ENCODE results near the gene ESR1. TPM values are rescaled to one million over a fixed set of nuclear protein-coding genes. Genes with fewer than 3 reads are reported as not detected.

ESR1 gene
- total and polyA plus RNA-seq, 9 donors: 0.44 to 2.5 (median 1.1) TPM

DNA sequence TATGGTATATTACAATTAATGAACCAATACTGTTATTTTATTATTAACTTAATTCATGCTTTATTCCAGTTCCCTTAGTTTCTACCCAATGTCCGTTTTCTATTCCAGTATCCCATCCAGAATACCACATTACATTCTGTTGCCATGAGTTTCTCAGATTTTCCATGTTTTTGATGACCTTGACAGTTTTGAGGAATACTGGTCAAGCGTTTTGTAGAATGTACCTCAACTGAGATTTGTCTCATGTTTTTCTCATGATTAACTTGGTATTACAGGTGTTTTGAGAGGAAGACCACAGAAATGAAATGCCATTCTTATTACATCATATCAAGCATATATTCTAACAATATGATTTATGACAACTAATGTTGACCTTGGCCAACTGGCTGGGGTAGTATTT lies 23.8 kb upstream of the ESR1 start:
- Histone ChIP-seq H3K9me3 (replicated peaks; ENCODE audit: control insufficient read depth, low read depth, low read length) (no peaks in the 10 kb centered on the region), H3K4me1 (ENCODE audit: control insufficient read depth, insufficient read depth, low read length) (no peaks in the 10 kb centered on the region), H3K4me3 (ENCODE audit: low read length) (no peak overlapping the region), H3K27ac (ENCODE audit: low read length) (no peak overlapping the region), H3K27me3 (ENCODE audit: control insufficient read depth, insufficient read depth, low read length) (no peaks in the 10 kb centered on the region), H3K36me3 (ENCODE audit: control insufficient read depth, insufficient read depth, low read length) (no peaks in the 10 kb centered on the region)
- WGBS (ENCODE audit: insufficient coverage): no CpG with 5 or more reads among the region's 2 CpGs
- DNase-seq: no peak

DNA sequence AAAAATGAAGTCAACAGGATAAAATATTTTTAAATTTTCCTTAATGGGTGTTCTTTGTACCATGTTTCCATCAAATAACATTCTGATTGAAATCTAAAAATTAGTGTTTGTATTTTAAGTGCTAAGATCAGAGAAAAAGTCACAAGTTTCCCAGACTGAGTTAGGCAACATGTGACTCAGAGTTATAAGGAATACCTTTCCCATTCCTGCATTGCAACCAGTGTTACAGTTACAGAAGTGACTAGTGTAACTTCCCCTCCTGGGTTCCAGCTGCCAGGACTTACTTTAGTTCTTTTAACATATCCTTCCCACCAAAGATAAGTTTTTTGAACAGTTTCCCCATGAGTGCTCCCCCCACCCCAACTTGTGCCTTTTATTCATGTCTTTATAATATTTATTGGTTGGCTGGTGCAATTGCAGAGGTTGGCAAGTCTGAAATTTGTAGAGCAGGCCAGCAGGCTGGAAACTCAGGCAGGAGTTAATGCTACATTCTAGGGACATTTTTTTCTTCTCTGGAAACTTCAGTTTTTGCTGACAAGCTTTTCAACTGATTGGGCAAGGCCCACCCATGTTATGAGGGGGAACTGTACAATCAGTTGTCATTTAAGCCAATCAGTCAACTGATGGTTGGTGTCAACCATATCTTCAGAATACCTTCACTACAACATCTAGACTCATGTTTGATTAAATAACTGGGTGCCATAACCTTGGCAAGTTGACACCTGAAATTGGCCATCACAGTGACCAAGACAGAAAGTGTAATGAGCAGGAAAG lies 22.9 kb upstream of the ESR1 start:
- H3K4me1 ChIP-seq (ENCODE audit: control insufficient read depth, insufficient read depth, low read length): no peaks in the 10 kb centered on the region
- no peaks in the 10 kb centered on the region for H3K36me3 ChIP-seq (ENCODE audit: control insufficient read depth, insufficient read depth, low read length)
- H3K27me3 ChIP-seq (ENCODE audit: control insufficient read depth, insufficient read depth, low read length): no peaks in the 10 kb centered on the region
- H3K9me3 ChIP-seq (replicated peaks; ENCODE audit: control insufficient read depth, low read depth, low read length): no peaks in the 10 kb centered on the region
- no peak for DNase-seq
- H3K4me3 ChIP-seq (ENCODE audit: low read length): no peak overlapping the region
- H3K27ac ChIP-seq (ENCODE audit: low read length): no peak overlapping the region

DNA sequence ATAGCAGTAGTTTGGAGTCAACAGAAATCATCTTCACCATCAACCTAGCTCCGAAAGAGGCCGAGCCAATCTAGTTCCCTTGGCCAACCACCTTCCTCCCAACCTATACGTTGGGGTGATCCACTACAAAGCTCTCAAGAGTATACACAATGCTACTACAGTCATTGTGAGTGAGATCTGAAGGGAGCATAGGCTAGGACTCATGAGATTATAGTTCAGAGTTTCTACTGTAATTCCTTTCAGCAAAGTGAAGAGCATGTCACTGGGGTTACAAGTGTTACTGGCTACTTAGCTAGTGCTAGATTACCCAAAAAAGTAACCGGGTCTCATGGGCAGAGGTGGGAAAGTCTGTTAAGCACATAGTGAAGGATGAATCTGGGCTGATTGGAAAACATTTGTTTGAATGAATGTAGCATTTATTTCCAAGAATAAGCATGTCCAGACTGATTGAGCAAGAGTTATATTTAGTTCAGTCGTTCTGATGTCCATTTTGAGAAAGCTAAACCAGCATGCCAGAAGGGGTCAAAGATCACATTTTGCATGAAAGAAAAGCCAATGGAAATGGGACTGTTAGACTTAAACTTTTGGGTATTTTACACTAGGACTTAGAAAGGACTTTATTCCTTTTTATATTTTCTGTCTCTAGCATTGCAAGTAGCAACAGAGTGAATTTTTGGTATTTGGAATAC lies 10.5 kb upstream of the ESR1 start:
- no peaks in the 10 kb centered on the region for H3K36me3 ChIP-seq (ENCODE audit: control insufficient read depth, insufficient read depth, low read length)
- no peak overlapping the region for H3K4me3 ChIP-seq (ENCODE audit: low read length)
- H3K4me1 ChIP-seq (ENCODE audit: control insufficient read depth, insufficient read depth, low read length): no peaks in the 10 kb centered on the region
- 60% methylated on average over 2 of the region's 5 CpGs for WGBS (ENCODE audit: insufficient coverage)
- H3K27ac ChIP-seq (ENCODE audit: low read length): no peak overlapping the region
- no peak for DNase-seq
- peaks cover 7% of the 10 kb centered on the region for H3K27me3 ChIP-seq (ENCODE audit: control insufficient read depth, insufficient read depth, low read length)
- H3K9me3 ChIP-seq (replicated peaks; ENCODE audit: control insufficient read depth, low read depth, low read length): no peaks in the 10 kb centered on the region

DNA sequence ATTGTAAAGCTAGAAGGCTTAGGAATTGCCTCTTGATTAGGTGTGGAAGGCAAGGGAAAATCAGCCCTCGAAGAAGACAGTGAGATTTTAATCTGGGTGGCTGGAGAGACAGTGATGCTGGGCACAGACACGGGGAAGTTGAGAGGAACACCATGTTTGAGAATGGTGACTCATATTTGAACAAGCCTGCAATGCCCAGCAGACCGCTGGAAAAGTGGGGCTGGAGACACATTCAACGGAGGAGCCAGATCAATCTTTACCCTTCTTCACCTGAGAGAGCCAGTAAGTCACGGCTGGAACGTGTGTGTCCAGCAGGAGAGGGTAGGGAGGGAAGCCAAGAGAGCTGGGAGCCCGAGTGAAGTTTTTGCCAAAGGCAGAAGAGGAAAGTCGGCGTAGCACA lies 3.7 kb upstream of the ESR1 start:
- H3K4me3 ChIP-seq (ENCODE audit: low read length): no peak overlapping the region
- DNase-seq: no peak
- WGBS (ENCODE audit: insufficient coverage): 90% methylated on average over 4 of the region's 9 CpGs
- H3K36me3 ChIP-seq (ENCODE audit: control insufficient read depth, insufficient read depth, low read length): no peaks in the 10 kb centered on the region
- H3K27ac ChIP-seq (ENCODE audit: low read length): no peak overlapping the region
- peaks cover 20% of the 10 kb centered on the region for H3K4me1 ChIP-seq (ENCODE audit: control insufficient read depth, insufficient read depth, low read length)
- H3K27me3 ChIP-seq (ENCODE audit: control insufficient read depth, insufficient read depth, low read length): peaks cover 51% of the 10 kb centered on the region
- no peaks in the 10 kb centered on the region for H3K9me3 ChIP-seq (replicated peaks; ENCODE audit: control insufficient read depth, low read depth, low read length)

DNA sequence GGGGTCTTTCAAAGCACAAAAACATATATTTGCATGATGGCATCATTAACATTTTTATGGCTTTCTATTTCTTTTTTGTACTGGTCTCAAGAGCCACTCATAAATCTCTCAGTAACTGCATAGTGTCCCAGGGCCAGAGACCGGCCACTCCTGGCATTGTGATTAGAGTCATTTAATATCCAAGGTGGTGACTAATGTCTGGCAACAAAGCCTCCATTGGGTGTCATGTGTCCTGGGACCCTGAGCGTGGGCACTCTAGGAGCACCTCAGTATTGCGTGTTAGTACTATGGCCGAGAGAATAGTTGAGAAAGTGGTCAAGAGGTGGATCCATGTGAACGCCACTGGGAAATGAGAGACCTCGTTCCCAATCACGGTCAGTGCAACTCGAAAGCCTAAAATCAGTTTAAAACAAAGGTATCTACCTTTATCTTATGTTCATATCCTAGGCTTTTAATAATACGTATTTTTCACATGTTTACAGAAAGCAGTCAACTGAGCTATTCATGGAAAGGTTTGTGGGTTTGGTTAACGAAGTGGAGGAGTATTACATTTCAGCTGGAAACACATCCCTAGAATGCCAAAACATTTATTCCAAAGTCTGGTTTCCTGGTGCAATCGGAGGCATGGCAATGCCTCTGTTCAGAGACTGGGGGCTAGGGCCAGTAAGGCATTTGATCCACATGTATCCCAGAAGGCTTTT lies 2.7 kb upstream of the ESR1 start:
- WGBS (ENCODE audit: insufficient coverage): 84% methylated on average over 4 of the region's 11 CpGs
- Histone ChIP-seq H3K4me3 (ENCODE audit: low read length) (no peak overlapping the region), H3K4me1 (ENCODE audit: control insufficient read depth, insufficient read depth, low read length) (peaks cover 23% of the 10 kb centered on the region), H3K9me3 (replicated peaks; ENCODE audit: control insufficient read depth, low read depth, low read length) (no peaks in the 10 kb centered on the region), H3K27ac (ENCODE audit: low read length) (no peak overlapping the region), H3K27me3 (ENCODE audit: control insufficient read depth, insufficient read depth, low read length) (peaks cover 60% of the 10 kb centered on the region), H3K36me3 (ENCODE audit: control insufficient read depth, insufficient read depth, low read length) (no peaks in the 10 kb centered on the region)
- DNase-seq: no peak

DNA sequence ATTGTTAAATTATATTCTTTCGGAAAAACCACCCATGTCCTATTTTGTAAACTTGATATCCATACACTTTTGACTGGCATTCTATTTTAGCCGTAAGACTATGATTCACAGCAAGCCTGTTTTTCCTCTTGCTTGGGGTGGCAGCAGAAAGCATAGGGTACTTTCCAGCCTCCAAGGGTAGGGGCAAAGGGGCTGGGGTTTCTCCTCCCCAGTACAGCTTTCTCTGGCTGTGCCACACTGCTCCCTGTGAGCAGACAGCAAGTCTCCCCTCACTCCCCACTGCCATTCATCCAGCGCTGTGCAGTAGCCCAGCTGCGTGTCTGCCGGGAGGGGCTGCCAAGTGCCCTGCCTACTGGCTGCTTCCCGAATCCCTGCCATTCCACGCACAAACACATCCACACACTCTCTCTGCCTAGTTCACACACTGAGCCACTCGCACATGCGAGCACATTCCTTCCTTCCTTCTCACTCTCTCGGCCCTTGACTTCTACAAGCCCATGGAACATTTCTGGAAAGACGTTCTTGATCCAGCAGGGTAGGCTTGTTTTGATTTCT lies 2.1 kb upstream of the ESR1 start:
- no peak for DNase-seq
- H3K4me3 ChIP-seq (ENCODE audit: low read length): no peak overlapping the region
- peaks cover 23% of the 10 kb centered on the region for H3K4me1 ChIP-seq (ENCODE audit: control insufficient read depth, insufficient read depth, low read length)
- no peak overlapping the region for H3K27ac ChIP-seq (ENCODE audit: low read length)
- peaks cover 60% of the 10 kb centered on the region for H3K27me3 ChIP-seq (ENCODE audit: control insufficient read depth, insufficient read depth, low read length)
- WGBS (ENCODE audit: insufficient coverage): 23% methylated on average over 7 of the region's 11 CpGs
- H3K9me3 ChIP-seq (replicated peaks; ENCODE audit: control insufficient read depth, low read depth, low read length): no peaks in the 10 kb centered on the region
- no peaks in the 10 kb centered on the region for H3K36me3 ChIP-seq (ENCODE audit: control insufficient read depth, insufficient read depth, low read length)

DNA sequence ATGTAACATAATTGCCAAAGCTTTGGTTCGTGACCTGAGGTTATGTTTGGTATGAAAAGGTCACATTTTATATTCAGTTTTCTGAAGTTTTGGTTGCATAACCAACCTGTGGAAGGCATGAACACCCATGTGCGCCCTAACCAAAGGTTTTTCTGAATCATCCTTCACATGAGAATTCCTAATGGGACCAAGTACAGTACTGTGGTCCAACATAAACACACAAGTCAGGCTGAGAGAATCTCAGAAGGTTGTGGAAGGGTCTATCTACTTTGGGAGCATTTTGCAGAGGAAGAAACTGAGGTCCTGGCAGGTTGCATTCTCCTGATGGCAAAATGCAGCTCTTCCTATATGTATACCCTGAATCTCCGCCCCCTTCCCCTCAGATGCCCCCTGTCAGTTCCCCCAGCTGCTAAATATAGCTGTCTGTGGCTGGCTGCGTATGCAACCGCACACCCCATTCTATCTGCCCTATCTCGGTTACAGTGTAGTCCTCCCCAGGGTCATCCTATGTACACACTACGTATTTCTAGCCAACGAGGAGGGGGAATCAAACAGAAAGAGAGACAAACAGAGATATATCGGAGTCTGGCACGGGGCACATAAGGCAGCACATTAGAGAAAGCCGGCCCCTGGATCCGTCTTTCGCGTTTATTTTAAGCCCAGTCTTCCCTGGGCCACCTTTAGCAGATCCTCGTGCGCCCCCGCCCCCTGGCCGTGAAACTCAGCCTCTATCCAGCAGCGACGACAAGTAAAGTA lies 547 bp upstream of the ESR1 start:
- H3K27me3 ChIP-seq (ENCODE audit: control insufficient read depth, insufficient read depth, low read length): peaks cover 55% of the 10 kb centered on the region
- no peaks in the 10 kb centered on the region for H3K36me3 ChIP-seq (ENCODE audit: control insufficient read depth, insufficient read depth, low read length)
- WGBS (ENCODE audit: insufficient coverage): 3% methylated on average over 17 of the region's 20 CpGs
- no peak overlapping the region for H3K27ac ChIP-seq (ENCODE audit: low read length)
- no peak for DNase-seq
- H3K4me3 ChIP-seq (ENCODE audit: low read length): peak overlapping the region; percentile 34
- H3K9me3 ChIP-seq (replicated peaks; ENCODE audit: control insufficient read depth, low read depth, low read length): no peaks in the 10 kb centered on the region
- peaks cover 23% of the 10 kb centered on the region for H3K4me1 ChIP-seq (ENCODE audit: control insufficient read depth, insufficient read depth, low read length)

DNA sequence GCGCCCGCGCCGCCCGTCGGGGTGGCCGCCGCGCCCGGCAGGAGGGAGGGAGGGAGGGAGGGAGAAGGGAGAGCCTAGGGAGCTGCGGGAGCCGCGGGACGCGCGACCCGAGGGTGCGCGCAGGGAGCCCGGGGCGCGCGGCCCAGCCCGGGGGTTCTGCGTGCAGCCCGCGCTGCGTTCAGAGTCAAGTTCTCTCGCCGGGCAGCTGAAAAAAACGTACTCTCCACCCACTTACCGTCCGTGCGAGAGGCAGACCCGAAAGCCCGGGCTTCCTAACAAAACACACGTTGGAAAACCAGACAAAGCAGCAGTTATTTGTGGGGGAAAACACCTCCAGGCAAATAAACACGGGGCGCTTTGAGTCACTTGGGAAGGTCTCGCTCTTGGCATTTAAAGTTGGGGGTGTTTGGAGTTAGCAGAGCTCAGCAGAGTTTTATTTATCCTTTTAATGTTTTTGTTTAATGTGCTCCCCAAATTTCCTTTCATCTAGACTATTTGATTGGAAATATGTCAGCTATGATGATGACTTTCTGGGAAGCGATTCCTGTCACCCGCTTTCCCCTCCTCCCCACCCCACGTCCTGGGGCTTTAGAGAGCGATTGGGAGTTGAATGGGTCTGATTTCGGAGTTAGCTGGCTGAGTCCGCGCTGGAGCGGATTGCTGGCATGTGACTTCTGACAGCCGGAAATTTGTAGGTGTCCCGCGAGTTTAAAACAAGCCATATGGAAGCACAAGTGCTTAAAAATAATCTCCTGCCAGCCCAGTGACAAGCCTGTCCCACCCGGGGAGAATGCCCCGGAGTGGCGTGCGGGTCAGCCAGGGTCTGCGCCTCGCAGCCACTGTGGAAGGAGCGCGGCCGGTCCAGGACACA lies 1.1 kb downstream of the ESR1 start:
- peak overlapping the region; percentile 34 for H3K4me3 ChIP-seq (ENCODE audit: low read length)

DNA sequence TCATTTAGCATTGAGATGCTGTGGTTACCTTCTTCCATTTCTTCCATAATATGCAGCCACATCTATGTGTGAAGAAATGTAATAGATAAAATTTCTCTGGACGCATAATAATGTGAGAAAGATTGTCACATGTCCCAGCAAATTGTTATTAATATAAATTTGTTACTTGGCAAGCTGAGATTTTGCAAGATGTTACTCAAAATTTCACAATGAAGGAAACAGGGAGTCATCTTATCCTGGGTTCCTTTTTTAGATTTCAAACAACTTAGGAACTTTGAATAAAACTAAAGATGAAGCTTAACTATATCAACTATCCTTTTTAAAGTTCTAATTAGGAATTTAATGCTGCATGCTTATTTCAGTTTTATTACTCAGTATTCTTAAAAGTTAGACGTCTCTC lies 3.6 kb downstream of the ESR1 start:
- Histone ChIP-seq H3K4me3 (ENCODE audit: low read length) (no peak overlapping the region), H3K4me1 (ENCODE audit: control insufficient read depth, insufficient read depth, low read length) (peaks cover 23% of the 10 kb centered on the region), H3K27ac (ENCODE audit: low read length) (no peak overlapping the region), H3K9me3 (replicated peaks; ENCODE audit: control insufficient read depth, low read depth, low read length) (no peaks in the 10 kb centered on the region), H3K36me3 (ENCODE audit: control insufficient read depth, insufficient read depth, low read length) (no peaks in the 10 kb centered on the region), H3K27me3 (ENCODE audit: control insufficient read depth, insufficient read depth, low read length) (peaks cover 37% of the 10 kb centered on the region)
- no CpG with 5 or more reads among the region's 2 CpGs for WGBS (ENCODE audit: insufficient coverage)
- no peak for DNase-seq

More for the DNA sequence above, 1.1 kb downstream of the ESR1 start:
- 0% methylated on average over 24 of the region's 60 CpGs for WGBS (ENCODE audit: insufficient coverage)
- Histone ChIP-seq H3K27ac (ENCODE audit: low read length) (no peak overlapping the region), H3K4me1 (ENCODE audit: control insufficient read depth, insufficient read depth, low read length) (peaks cover 23% of the 10 kb centered on the region), H3K27me3 (ENCODE audit: control insufficient read depth, insufficient read depth, low read length) (peaks cover 51% of the 10 kb centered on the region), H3K9me3 (replicated peaks; ENCODE audit: control insufficient read depth, low read depth, low read length) (no peaks in the 10 kb centered on the region), H3K36me3 (ENCODE audit: control insufficient read depth, insufficient read depth, low read length) (no peaks in the 10 kb centered on the region)
- no peak for DNase-seq
